Endothelial cell of umbilical vein (primary cell): ENCODE measurements around the gene BASP1. TPM values are rescaled to one million over a fixed set of nuclear protein-coding genes. Genes with fewer than 3 reads are reported as not detected.

ENCODE experiments used
- BruUV-seq: library from RNA; stranded (reverse); fragments of 400-500 nt; replicated peaks from 2 replicates; lab custom pipeline; 2021; lab: Mats Ljungman, UMichigan
- CTCF ChIA-PET: fragments of 300-600, 350-600 bp; sonication (Branson Sonifier 250); formaldehyde crosslinking; loops from one replicate; lab custom pipeline; 2021; ENCODE audit warnings: antibody characterized with exemption, inconsistent platforms; lab: Charles Lee
- POLR2A ChIA-PET: fragments of 300-600, 350-600 bp; sonication (Branson Sonifier 250); formaldehyde crosslinking; loops from one replicate; lab custom pipeline; 2021; ENCODE audit warnings: antibody characterized with exemption, inconsistent platforms; lab: Charles Lee
- DNase-seq: peaks from one replicate; pipeline ENCODE4 v3.0.0-alpha.2; 2011; ENCODE audit warnings: low read depth, low spot score
- FAIRE-seq: peaks from 2 replicates; lab custom pipeline; 2011; peaks lifted over from hg19 to GRCh38; lab: Jason Lieb, UNC
- H2AFZ ChIP-seq: 2 replicates; pipeline ENCODE4 v1.6.0; 2012; ENCODE audit warnings: low read depth, low read length, control low read depth, inconsistent platforms
- H3K27ac ChIP-seq: 2 replicates; pipeline ENCODE4 v1.5.1; 2011; ENCODE audit warnings: low read depth, mild to moderate bottlenecking, control low read depth, low read length, moderate library complexity; ENCODE audit not compliant: insufficient read depth
- H3K27me3 ChIP-seq, 2 experiments: 2 replicates each; pipeline versions ENCODE4 v1.6.0 to v1.6.1; 2011; ENCODE audit warnings: low read length in 2 of 2, mixed read lengths in 1 of 2; ENCODE audit not compliant: control insufficient read depth in 2 of 2, insufficient read depth in 2 of 2
- H3K36me3 ChIP-seq, 2 experiments: 2 replicates in 1 of 2; 3 replicates in 1 of 2; pipeline ENCODE4 v1.5.1; 2011; ENCODE audit warnings: low read length in 2 of 2, mild to moderate bottlenecking in 1 of 2, moderate library complexity in 1 of 2; ENCODE audit not compliant: control insufficient read depth in 2 of 2, insufficient read depth in 2 of 2; ENCODE audit errors: extremely low read depth in 1 of 2
- H3K4me1 ChIP-seq: 3 replicates; pipeline ENCODE4 v1.5.1; 2011; ENCODE audit warnings: mild to moderate bottlenecking, low read length; ENCODE audit not compliant: control insufficient read depth, insufficient read depth; ENCODE audit errors: extremely low read depth
- H3K4me2 ChIP-seq: 2 replicates; pipeline ENCODE4 v1.6.1; 2011; ENCODE audit warnings: low read length, control low read depth, mixed read lengths; ENCODE audit not compliant: insufficient read depth
- H3K4me3 ChIP-seq, 3 experiments: fragments of 200-600 bp in 1 of 3; sonication (generic), shearing (Covaris generic) in 1 of 3; replicated peaks in 1 of 3; 2 replicates each; pipeline ENCODE4 v1.5.1; 2011 to 2016; ENCODE audit warnings: control low read depth in 3 of 3, low read length in 3 of 3, mild to moderate bottlenecking in 2 of 3, inconsistent platforms in 1 of 3, low read depth in 1 of 3, moderate library complexity in 1 of 3; ENCODE audit not compliant: insufficient read depth in 1 of 3
- H3K79me2 ChIP-seq: 2 replicates; pipeline ENCODE4 v1.6.0; 2012; ENCODE audit warnings: low read length, inconsistent platforms; ENCODE audit not compliant: control insufficient read depth, insufficient read depth
- H3K9ac ChIP-seq: replicated peaks from 2 replicates; pipeline ENCODE3; 2011; ENCODE audit warnings: low read length, control low read depth; ENCODE audit not compliant: insufficient read depth; ENCODE audit errors: extremely low read depth
- H3K9me1 ChIP-seq: replicated peaks from 3 replicates; pipeline ENCODE4 v1.6.0; 2011; ENCODE audit warnings: mild to moderate bottlenecking, low read length; ENCODE audit not compliant: control insufficient read depth, insufficient read depth; ENCODE audit errors: extremely low read depth
- H3K9me3 ChIP-seq: replicated peaks from 2 replicates; pipeline ENCODE4 v1.5.1; 2012; ENCODE audit warnings: low read length, inconsistent platforms; ENCODE audit not compliant: control insufficient read depth, insufficient read depth
- H4K20me1 ChIP-seq: replicated peaks from 2 replicates; pipeline ENCODE3; 2011; ENCODE audit warnings: mild to moderate bottlenecking, low read length; ENCODE audit not compliant: control insufficient read depth, insufficient read depth; ENCODE audit errors: extremely low read depth
- EZH2 ChIP-seq: IDR thresholded peaks from 2 replicates; pipeline ENCODE4 v1.6.1; 2012; ENCODE audit warnings: borderline replicate concordance, low read depth, mild to moderate bottlenecking, moderate library complexity, low read length, inconsistent platforms; ENCODE audit not compliant: severe bottlenecking
- FOS ChIP-seq: IDR thresholded peaks from 2 replicates; pipeline ENCODE4 v1.6.1; 2011; ENCODE audit warnings: mild to moderate bottlenecking, low read length, moderate library complexity, borderline replicate concordance; ENCODE audit not compliant: insufficient read depth
- GATA2 ChIP-seq: IDR thresholded peaks from 2 replicates; pipeline ENCODE4 v1.7.0; 2011; ENCODE audit warnings: low read depth, mild to moderate bottlenecking, moderate library complexity, mixed read lengths, low read length; ENCODE audit not compliant: insufficient read length, insufficient read depth
- JUN ChIP-seq: IDR thresholded peaks from 2 replicates; pipeline ENCODE4 v1.6.1; 2011; ENCODE audit warnings: borderline replicate concordance, low read depth; ENCODE audit not compliant: insufficient read length, insufficient read depth
- MYC ChIP-seq: IDR thresholded peaks from one replicate; pipeline ENCODE4 v1.6.1; 2011; ENCODE audit warnings: mild to moderate bottlenecking, low read depth, low read length
- POLR2A ChIP-seq: IDR thresholded peaks from 2 replicates; pipeline ENCODE4 v1.6.1; 2012; ENCODE audit warnings: low read depth, mild to moderate bottlenecking, control low read depth, low read length
- POLR2AphosphoS5 ChIP-seq: IDR thresholded peaks from 2 replicates; pipeline ENCODE4 v1.6.1; 2012; ENCODE audit warnings: low read depth, mild to moderate bottlenecking, control low read depth, low read length, moderate library complexity; ENCODE audit not compliant: insufficient read depth
- dilution Hi-C: fragments of 300-500 bp; cut with MboI; formaldehyde crosslinking; loops from one replicate; pipeline ENCODE4 v1.15.0; 2019; ENCODE audit warnings: low sequenced_read_pairs; ENCODE audit not compliant: extremely low pct_ligation_motif_present
- intact Hi-C: fragments of 100-400 bp; cut with micrococcal nuclease; formaldehyde crosslinking; loops from one replicate; pipeline ENCODE4 v1.10.0; 2022
- polyA plus RNA-seq, 4 experiments: library from polyadenylated mRNA; depleted of rRNA in 3 of 4; stranded (reverse) in 3 of 4; unstranded in 1 of 4; fragments of >200 nt; gene quantifications; 2 replicates each; pipeline versions ENCODE4 v1.2.1 to v1.2.3, GENCODE V29; 2011 to 2012; ENCODE audit warnings: missing spikeins in 1 of 4
- total RNA-seq: library from RNA; stranded (reverse); gene quantifications from 2 replicates; pipeline ENCODE4 v1.2.3, GENCODE V29; 2021
- TF ChIP-seq, protein P1 (sequence below): IDR thresholded peaks from 2 replicates; pipeline ENCODE4 v1.6.1; 2011; ENCODE audit not compliant: insufficient read depth, insufficient read length
- TF ChIP-seq, protein P2 (sequence below), 2 donors: IDR thresholded peaks; 1 replicate in 1 of 2; 2 replicates in 1 of 2; pipeline ENCODE4 v1.5.1; 2011; ENCODE audit warnings: low read length in 2 of 2, mild to moderate bottlenecking in 2 of 2, moderate library complexity in 2 of 2, control low read depth in 1 of 2, inconsistent platforms in 1 of 2, low read depth in 1 of 2; ENCODE audit not compliant: insufficient read depth in 1 of 2; ENCODE audit errors: extremely low read depth in 1 of 2

Gene BASP1
- total and polyA plus RNA-seq, 2 donors (not counting 3 experiments of a cell fraction or from before 2014, with no cell fraction given) = 69.4 to 79.3 TPM

DNA sequence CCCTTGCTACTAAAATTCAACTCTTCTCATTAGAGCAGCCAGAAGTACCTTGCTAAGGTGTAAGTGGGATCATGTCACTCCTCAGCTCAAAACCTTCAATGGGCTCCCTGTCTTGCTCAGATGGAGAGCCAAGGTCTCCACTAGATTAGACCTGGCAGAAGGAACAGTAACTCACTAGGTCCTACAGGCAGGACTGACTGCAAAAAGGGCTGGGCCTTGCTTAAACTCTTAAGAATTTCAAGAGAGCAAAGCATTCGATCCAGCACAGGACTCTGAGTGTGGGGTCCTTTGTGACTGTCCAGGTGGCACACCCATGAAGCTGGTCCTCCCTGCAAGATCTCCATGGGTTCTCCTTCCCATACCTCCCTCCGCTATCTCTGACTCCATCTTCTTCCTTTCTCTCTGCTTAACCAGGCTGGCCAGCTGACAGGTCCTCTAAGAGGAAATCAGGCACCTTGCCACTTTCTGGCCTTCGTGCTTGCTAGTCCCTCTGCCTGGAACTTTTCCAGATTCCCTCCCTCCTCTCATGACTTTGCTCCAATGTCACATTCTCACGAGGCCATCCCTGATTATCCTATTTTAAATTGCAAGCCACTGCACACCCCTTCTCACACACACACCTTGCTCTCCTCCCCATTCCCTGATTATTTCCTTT lies 70.2 kb downstream of the BASP1 start:
- Histone ChIP-seq H3K9me3 (no peaks in the 10 kb centered on the region), H3K4me3 (no peak overlapping the region), H3K27ac (no peak overlapping the region), H3K4me1 (no peaks in the 10 kb centered on the region), H4K20me1 (no peaks in the 10 kb centered on the region), H3K36me3 (no peaks in the 10 kb centered on the region), H3K9me1 (no peaks in the 10 kb centered on the region), H3K4me2 (no peak overlapping the region), H3K27me3 (peaks cover 0 to 3% of the 10 kb centered on the region in 2 experiments), H3K9ac (no peak overlapping the region), H3K79me2 (no peaks in the 10 kb centered on the region), H2AFZ (no peak overlapping the region)
- intact Hi-C loops (no loop called here), dilution Hi-C loops (no loop called here)
- CTCF ChIA-PET = no interaction called here
- POLR2A ChIA-PET = no interaction called here
- BruUV-seq = no TSS peak
- no peak for FAIRE-seq
- DNase-seq = no peak
- TF ChIP-seq, protein P1, sequence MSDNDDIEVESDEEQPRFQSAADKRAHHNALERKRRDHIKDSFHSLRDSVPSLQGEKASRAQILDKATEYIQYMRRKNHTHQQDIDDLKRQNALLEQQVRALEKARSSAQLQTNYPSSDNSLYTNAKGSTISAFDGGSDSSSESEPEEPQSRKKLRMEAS = no peak
- TF ChIP-seq POLR2A = no peak
- no peak for TF ChIP-seq MYC
- TF ChIP-seq EZH2 = no peak
- TF ChIP-seq, protein P2, sequence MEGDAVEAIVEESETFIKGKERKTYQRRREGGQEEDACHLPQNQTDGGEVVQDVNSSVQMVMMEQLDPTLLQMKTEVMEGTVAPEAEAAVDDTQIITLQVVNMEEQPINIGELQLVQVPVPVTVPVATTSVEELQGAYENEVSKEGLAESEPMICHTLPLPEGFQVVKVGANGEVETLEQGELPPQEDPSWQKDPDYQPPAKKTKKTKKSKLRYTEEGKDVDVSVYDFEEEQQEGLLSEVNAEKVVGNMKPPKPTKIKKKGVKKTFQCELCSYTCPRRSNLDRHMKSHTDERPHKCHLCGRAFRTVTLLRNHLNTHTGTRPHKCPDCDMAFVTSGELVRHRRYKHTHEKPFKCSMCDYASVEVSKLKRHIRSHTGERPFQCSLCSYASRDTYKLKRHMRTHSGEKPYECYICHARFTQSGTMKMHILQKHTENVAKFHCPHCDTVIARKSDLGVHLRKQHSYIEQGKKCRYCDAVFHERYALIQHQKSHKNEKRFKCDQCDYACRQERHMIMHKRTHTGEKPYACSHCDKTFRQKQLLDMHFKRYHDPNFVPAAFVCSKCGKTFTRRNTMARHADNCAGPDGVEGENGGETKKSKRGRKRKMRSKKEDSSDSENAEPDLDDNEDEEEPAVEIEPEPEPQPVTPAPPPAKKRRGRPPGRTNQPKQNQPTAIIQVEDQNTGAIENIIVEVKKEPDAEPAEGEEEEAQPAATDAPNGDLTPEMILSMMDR (IDR thresholded peaks at IDR 0.05; ENCODE audit: extremely low read depth in 1 of 2, insufficient read depth in 1 of 2, low read depth in 1 of 2, low read length in 2 of 2) = no peak
- TF ChIP-seq JUN = no peak
- no peak for TF ChIP-seq POLR2AphosphoS5
- TF ChIP-seq FOS = no peak
- TF ChIP-seq GATA2 = no peak
